H54 (cell line): ENCODE results near the gene EIF4E1B.
A peak's percentile ranks its signal among the peaks of the same experiment; 100 is the strongest.
"Not testable (repeated sequence)": the region's sequence is repeated elsewhere in the genome, so short reads cannot be mapped to it uniquely, and the experiment has no call there.

Experiments
- DNase-seq: peaks from one replicate; pipeline ENCODE4 v3.0.0; 2011; ENCODE audit warnings: low spot score, mixed read lengths; ENCODE audit not compliant: insufficient read length
- FAIRE-seq: peaks from 3 replicates; lab custom pipeline; 2011; peaks lifted over from hg19 to GRCh38; lab: Jason Lieb, UNC
- POLR2A ChIP-seq: IDR thresholded peaks from 2 replicates; pipeline ENCODE4 v1.6.1; 2011; ENCODE audit warnings: low read depth, mild to moderate bottlenecking, low read length

EIF4E1B gene, protein sequence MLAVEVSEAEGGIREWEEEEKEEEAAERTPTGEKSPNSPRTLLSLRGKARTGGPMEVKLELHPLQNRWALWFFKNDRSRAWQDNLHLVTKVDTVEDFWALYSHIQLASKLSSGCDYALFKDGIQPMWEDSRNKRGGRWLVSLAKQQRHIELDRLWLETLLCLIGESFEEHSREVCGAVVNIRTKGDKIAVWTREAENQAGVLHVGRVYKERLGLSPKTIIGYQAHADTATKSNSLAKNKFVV

DNA sequence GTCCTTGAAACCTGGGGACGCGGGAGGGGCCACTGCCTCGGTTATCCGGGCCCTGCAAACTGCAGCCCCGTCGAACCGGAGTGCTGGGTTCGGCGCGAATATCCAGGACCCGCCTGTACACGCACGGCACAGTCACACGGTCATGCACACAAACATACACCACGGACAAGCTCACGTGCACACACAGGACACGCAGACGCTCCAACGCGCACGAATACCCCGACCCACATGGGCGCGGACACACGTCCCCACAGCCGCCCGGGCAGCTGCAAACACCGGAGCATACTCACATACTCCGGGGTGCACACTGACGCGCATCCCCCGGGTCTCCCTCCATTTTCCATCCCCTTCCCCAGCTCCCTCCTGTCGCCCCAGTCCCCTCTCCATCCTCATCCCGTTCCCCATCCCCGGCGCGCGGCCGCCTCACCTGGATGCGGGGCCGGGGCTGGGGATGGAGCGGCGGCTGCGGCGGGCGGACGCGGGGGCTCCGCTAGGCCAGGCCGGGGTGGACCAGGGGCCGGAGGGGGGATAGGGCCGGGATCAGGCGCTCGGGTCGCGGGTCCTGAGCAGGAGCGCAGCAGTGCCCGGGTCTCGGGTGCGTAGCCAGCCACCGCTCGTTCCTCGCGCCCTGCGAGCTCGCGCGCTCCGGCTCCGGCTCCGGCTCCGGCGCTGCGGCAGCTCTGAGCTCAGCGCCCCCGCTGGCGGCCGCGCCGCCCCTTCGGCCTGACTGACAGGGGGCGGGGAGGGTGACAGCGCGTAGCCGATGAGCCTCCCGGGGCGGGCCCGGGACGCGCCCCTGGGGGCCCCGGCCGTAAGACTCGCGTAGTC, at the start of gene EIF4E1B, which contains the start of gene SNCB:
Gene EIF4E1B, plus strand, starts transcription at position 823 of the 828 bp plus-strand sequence. CDS start 12,113 bp downstream, outside the sequence.
Gene SNCB, minus strand, starts transcription at position 682 of the 828 bp plus-strand sequence. CDS start 880 bp downstream, outside the sequence.
- FAIRE-seq (no peak), DNase-seq (no peak)
- TF ChIP-seq POLR2A: no peak

DNA sequence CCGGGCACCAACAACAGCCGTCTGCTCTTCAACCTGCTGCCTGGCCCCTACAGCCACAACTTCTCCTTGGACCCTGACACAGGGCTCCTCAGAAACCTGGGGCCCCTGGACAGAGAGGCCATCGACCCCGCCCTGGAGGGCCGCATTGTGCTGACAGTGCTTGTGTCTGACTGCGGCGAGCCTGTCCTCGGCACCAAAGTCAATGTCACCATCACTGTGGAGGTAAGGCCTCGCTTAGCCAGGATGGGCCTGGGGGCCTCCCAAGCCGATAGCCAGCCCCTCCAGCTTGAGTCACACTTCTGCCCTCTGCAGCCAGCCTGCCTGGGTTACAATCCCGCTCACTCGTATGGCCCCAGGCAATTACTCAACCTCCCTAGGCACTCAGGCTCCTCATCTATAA, 49.1 kb upstream of the EIF4E1B start:
- DNase-seq (no peak), FAIRE-seq (no peak)
- TF ChIP-seq POLR2A: no peak

DNA sequence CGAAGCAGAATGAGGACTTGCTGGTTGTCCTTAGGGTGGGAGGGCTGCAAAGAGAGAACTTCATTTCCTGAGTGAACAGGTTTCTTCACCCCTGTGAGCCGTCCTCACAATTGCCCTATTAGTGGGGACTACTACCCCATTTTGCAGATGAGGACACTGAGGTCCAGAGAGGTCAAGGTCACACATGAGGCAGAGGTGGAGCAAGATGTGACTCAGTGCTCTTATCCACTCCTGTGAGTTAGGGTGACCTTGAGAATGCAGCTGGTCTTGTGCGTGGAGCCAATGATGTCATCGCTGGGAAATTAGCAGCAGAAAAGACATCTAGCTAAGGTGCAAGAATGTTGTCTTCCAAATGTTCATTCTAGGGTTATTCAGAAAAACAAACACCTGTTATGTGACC, 47.4 kb upstream of the EIF4E1B start:
- FAIRE-seq (no peak), DNase-seq (no peak)
- TF ChIP-seq POLR2A: no peak

DNA sequence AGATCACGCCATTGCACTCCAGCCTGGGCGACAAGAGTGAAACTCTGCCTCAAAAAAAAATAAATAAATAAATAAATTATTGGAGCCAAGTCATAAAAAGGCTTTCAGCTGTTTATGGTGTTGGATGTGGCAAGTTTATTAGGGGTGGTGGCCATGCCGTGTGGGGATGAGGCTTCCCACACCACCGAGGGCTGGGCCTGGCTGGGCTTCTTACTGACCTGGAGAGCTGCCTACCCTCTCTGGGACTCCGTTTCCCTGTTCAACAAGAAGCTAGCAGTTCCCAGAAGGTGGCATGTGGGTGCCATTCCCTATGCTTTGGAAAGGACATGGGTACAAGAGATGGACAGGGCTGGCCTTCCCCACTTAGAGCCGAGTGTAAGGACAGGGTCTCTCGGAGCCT, 43.1 kb upstream of the EIF4E1B start:
- no peak for TF ChIP-seq POLR2A
- DNase-seq (no peak), FAIRE-seq (no peak)

DNA sequence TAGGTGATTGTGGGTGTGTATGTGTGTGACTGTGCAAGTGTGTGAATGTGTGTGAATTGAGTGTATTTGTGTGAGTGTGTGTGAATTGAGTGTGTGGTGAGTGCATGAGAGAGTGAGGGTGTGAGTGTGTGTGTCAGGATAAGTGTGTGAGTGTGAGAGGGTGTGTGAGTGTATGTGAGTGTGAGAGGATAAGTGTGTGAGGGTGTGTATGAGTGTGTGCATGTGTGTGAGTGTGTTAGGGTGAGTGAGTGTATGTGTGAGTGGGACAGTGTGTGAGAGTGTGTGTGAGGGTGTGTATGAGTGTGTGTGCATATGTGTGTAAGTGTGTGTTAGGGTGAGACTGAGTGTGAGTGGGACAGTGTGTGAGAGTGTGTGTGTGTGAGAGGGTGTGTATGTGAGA, 42.2 kb upstream of the EIF4E1B start:
- DNase-seq (no peak), FAIRE-seq (no peak)
- no peak for TF ChIP-seq POLR2A

DNA sequence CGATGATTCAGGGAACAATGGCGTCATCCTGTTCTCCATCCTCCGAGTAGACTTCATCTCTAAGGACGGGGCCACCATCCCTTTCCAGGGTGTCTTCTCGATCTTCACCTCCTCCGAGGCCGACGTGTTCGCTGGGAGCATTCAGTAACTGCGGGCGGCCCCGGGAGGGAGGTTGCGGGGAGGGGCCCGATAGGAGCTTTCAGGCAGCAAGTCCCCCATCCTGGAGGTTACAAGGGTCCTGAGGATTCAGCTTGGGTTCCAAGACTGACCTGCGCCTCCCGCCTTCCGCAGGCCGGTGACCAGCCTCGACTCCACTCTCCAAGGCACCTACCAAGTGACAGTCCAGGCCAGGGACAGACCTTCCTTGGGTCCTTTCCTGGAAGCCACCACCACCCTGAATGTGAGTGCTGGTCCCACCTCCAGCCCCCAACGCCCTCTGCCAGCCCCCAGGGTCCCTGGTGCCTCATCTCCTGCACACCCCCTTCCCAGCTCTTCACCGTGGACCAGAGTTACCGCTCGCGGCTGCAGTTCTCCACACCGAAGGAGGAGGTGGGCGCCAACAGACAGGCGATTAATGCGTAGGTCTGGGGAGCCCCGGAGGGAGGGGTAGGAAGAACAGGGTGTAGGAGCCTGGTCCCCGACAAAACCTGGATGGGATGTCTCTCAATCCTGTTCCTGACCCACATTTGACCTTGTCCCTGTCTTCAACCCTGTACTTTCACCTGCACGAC, 41.3 kb upstream of the EIF4E1B start:
- DNase-seq: no peak
- no peak for FAIRE-seq
- TF ChIP-seq POLR2A: no peak

DNA sequence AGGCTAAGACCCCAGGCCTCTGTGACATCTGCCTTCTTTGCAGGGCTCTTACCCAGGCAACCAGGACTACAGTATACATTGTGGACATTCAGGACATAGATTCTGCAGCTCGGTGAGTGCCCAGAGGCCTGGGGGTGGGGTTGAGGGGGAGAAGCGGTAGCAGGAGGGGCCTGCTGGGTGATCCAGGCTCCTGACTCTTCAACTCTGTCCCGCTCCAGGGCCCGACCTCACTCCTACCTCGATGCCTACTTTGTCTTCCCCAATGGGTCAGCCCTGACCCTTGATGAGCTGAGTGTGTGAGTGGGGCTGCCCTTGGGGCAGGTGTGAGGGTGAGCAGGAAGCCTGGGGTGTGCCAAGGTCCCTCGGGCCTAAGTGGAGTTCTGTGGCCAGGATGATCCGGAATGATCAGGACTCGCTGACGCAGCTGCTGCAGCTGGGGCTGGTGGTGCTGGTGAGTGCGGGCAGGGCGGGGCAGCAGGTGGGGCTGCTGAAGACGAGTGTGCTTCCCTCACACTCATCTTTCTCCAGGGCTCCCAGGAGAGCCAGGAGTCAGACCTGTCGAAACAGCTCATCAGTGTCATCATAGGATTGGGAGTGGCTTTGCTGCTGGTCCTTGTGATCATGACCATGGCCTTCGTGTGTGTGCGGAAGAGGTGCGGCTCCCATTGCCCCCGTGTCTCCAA, 40.3 kb upstream of the EIF4E1B start:
- FAIRE-seq (no peak), DNase-seq (no peak)
- TF ChIP-seq POLR2A: no peak

DNA sequence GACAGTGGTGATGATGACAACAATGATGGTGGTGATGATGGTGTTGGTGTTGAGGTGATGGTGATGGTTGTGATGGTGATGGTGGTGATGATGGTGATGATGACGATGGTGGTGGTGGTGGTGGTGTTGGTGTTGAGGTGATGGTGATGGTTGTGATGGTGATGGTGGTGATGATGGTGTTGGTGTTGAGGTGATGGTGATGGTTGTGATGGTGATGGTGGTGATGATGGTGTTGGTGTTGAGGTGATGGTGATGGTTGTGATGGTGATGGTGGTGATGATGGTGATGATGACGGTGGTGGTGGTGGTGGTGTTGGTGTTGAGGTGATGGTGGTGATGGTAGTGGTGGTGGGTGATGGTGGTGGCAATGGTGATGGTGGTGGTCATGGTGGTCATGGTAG, 38.8 kb upstream of the EIF4E1B start:
- peak; percentile 38 for FAIRE-seq
- DNase-seq: not testable (repeated sequence)

DNA sequence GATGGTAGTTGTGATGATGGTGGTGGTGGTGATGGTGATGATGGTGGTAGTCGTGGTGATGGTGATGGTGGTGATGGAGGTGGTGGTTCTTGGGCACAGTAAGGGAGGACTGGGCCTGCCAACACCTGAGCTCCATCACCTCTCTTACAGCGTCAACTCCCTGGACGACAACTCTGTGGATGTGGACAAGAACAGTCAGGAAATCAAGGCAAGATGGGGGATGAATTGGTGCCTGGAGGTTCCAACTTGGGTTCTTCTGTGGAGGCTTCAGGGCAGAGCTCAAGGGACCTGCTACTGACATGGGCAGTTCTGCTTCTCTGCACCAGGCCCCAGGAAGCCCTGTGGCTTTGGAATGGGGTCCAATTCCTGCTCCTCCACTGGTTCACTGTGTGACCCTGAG, 37.9 kb upstream of the EIF4E1B start:
- DNase-seq (no peak), FAIRE-seq (no peak)
- no peak for TF ChIP-seq POLR2A

DNA sequence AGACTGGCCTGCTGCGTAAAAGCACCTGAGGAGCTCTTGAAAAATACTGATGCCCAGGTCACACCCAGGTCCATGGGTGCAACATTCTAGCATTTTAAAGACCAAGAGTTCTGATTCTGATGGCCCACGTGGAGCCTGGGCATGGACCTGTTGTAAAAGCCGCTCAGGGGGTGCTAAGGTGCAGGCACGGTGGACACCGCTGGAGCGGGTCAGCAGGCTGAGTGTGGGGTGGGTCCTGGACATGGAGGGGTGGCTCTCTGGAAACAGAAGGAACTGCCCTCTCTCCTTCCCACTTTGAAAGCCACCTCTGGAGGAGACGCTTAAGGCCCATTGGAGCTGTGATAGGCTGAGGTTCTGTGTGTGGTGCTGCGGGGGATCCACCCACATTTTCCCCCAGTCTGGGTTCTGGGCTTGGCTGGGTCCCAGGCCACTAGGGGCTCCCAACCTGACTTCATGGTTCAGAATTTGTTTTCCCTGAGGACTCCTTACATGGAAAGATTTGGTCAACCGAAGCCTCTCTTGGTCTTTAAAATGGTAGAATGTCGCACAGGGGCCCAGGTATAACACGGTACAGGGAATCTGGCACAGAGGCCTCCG, 37.1 kb upstream of the EIF4E1B start:
- DNase-seq: no peak
- FAIRE-seq: no peak
- TF ChIP-seq POLR2A: no peak

DNA sequence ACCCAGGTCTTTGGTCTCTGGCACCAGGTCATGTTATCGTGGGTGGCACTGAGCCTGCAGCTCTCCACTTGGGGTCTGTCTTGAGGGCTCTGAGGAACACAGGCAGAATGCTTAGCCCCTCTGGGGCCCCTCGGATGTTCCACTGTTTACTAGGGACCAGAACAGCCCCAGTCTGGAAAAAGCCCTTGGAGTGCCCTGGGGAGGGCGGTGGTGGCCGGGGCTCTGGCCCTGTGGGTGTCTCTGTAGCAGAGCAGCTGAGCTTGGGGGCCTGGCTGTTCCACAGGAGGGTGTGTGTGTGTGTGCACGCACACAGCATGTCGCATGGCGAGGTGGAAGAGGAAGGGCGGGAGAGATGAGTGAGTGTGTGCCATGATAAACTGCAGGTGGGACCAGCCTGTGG, 35.9 kb upstream of the EIF4E1B start:
- no peak for DNase-seq
- TF ChIP-seq POLR2A: no peak
- no peak for FAIRE-seq

DNA sequence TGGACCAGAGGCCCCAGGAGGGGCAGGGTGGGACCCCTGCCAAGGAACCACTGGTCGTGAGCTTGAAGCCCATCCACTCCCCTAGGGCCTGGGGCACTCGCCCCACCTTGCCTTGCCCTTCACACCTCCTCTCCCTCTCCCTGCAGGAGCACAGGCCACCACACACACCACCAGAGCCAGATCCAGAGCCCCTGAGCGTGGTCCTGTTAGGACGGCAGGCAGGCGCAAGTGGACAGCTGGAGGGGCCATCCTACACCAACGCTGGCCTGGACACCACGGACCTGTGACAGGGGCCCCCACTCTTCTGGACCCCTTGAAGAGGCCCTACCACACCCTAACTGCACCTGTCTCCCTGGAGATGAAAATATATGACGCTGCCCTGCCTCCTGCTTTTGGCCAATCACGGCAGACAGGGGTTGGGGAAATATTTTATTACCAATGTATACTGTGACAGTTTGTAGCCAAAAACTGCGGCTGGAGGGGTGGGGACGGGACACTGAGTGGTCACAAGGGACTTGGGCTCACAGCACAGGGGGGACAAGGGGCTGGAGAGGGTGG, 35.0 kb upstream of the EIF4E1B start:
- FAIRE-seq (no peak), DNase-seq (no peak)
- no peak for TF ChIP-seq POLR2A
